Measurements from ENCODE around the gene CMTR1. TPM values are rescaled to one million over a fixed set of nuclear protein-coding genes. Genes with fewer than 3 reads are reported as not detected.

Gene CMTR1
- total RNA-seq, 1 experiment from 2014 or later, result 84.5 TPM

- no peak for DNase-seq (ENCODE audit: low read depth)
- in situ Hi-C loops (cut with HindIII; ENCODE audit: low pct_unique_long_range_greater_than_20kb, low sequenced_read_pairs), result no loop called here
These were observed 83.9 kb downstream of the CMTR1 start for GRCh38 chr6:37516920-37517405.

- no peak for DNase-seq (ENCODE audit: low read depth)
- in situ Hi-C loops (cut with HindIII; ENCODE audit: low pct_unique_long_range_greater_than_20kb, low sequenced_read_pairs), result no loop called here
These were observed 84.4 kb downstream of the CMTR1 start for GRCh38 chr6:37517411-37517812.

GRCh38 chr6:37518116-37518515 is 85.1 kb downstream of the CMTR1 start:
- no peak for DNase-seq (ENCODE audit: low read depth)
- in situ Hi-C loops (cut with HindIII; ENCODE audit: low pct_unique_long_range_greater_than_20kb, low sequenced_read_pairs), result no loop called here

GRCh38 chr6:37519461-37519860 is 86.4 kb downstream of the CMTR1 start:
- DNase-seq (ENCODE audit: low read depth), result no peak
- in situ Hi-C loops (cut with HindIII; ENCODE audit: low pct_unique_long_range_greater_than_20kb, low sequenced_read_pairs), result no loop called here

- DNase-seq (ENCODE audit: low read depth), result no peak
- in situ Hi-C loops (cut with HindIII; ENCODE audit: low pct_unique_long_range_greater_than_20kb, low sequenced_read_pairs), result no loop called here
These were observed 87.9 kb downstream of the CMTR1 start for GRCh38 chr6:37520926-37521325.

- in situ Hi-C loops (cut with HindIII; ENCODE audit: low pct_unique_long_range_greater_than_20kb, low sequenced_read_pairs), result no loop called here
- DNase-seq (ENCODE audit: low read depth), result no peak
These were observed 88.7 kb downstream of the CMTR1 start for GRCh38 chr6:37521674-37522073.

GRCh38 chr6:37522836-37523235 is 89.8 kb downstream of the CMTR1 start:
- no peak for DNase-seq (ENCODE audit: low read depth)
- in situ Hi-C loops (cut with HindIII; ENCODE audit: low pct_unique_long_range_greater_than_20kb, low sequenced_read_pairs), result no loop called here

- in situ Hi-C loops (cut with HindIII; ENCODE audit: low pct_unique_long_range_greater_than_20kb, low sequenced_read_pairs), result no loop called here
- no peak for DNase-seq (ENCODE audit: low read depth)
These were observed 90.4 kb downstream of the CMTR1 start for GRCh38 chr6:37523412-37523811.

- in situ Hi-C loops (cut with HindIII; ENCODE audit: low pct_unique_long_range_greater_than_20kb, low sequenced_read_pairs), result no loop called here
- no peak for DNase-seq (ENCODE audit: low read depth)
These were observed 91.3 kb downstream of the CMTR1 start for GRCh38 chr6:37524025-37524969.

GRCh38 chr6:37524970-37525318 is 91.9 kb downstream of the CMTR1 start:
- in situ Hi-C loops (cut with HindIII; ENCODE audit: low pct_unique_long_range_greater_than_20kb, low sequenced_read_pairs), result no loop called here
- no peak for DNase-seq (ENCODE audit: low read depth)

- in situ Hi-C loops (cut with HindIII; ENCODE audit: low pct_unique_long_range_greater_than_20kb, low sequenced_read_pairs), result no loop called here
- DNase-seq (ENCODE audit: low read depth), result no peak
These were observed 92.7 kb downstream of the CMTR1 start for GRCh38 chr6:37525460-37526357.

GRCh38 chr6:37528541-37528940 is 95.5 kb downstream of the CMTR1 start:
- no peak for DNase-seq (ENCODE audit: low read depth)
- in situ Hi-C loops (cut with HindIII; ENCODE audit: low pct_unique_long_range_greater_than_20kb, low sequenced_read_pairs), result no loop called here

- DNase-seq (ENCODE audit: low read depth), result no peak
- in situ Hi-C loops (cut with HindIII; ENCODE audit: low pct_unique_long_range_greater_than_20kb, low sequenced_read_pairs), result no loop called here
These were observed 97.3 kb downstream of the CMTR1 start for GRCh38 chr6:37530297-37530696.

- DNase-seq (ENCODE audit: low read depth), result no peak
- in situ Hi-C loops (cut with HindIII; ENCODE audit: low pct_unique_long_range_greater_than_20kb, low sequenced_read_pairs), result no loop called here
These were observed 98.0 kb downstream of the CMTR1 start for GRCh38 chr6:37531026-37531425.

Other genes with a start within 250 kb of the CMTR1 start
- 4.0 and 6.1 TPM in 2 replicates for gene TBC1D22B, start 175.4 kb upstream of the CMTR1 start, total RNA-seq (2014; rRNA removed; shearing (Covaris generic); ENCODE audit: low replicate concordance)
- gene TMEM217, start 175.1 kb upstream of the CMTR1 start, total RNA-seq (2014; rRNA removed; shearing (Covaris generic); ENCODE audit: low replicate concordance), result 0.74 TPM in 1 of 2 replicates, not detected in the other
- 20.4 and 36.1 TPM in 2 replicates for gene RNF8, start 79.2 kb upstream of the CMTR1 start, total RNA-seq (2014; rRNA removed; shearing (Covaris generic); ENCODE audit: low replicate concordance)
- 101 and 145 TPM in 2 replicates for gene CCDC167, start 66.7 kb downstream of the CMTR1 start, total RNA-seq (2014; rRNA removed; shearing (Covaris generic); ENCODE audit: low replicate concordance)